ENCODE data around the gene CPA1. TPM values are rescaled to one million over a fixed set of nuclear protein-coding genes. Genes with fewer than 3 reads are reported as not detected.

CPA1 gene
- total RNA-seq = not detected

DNA sequence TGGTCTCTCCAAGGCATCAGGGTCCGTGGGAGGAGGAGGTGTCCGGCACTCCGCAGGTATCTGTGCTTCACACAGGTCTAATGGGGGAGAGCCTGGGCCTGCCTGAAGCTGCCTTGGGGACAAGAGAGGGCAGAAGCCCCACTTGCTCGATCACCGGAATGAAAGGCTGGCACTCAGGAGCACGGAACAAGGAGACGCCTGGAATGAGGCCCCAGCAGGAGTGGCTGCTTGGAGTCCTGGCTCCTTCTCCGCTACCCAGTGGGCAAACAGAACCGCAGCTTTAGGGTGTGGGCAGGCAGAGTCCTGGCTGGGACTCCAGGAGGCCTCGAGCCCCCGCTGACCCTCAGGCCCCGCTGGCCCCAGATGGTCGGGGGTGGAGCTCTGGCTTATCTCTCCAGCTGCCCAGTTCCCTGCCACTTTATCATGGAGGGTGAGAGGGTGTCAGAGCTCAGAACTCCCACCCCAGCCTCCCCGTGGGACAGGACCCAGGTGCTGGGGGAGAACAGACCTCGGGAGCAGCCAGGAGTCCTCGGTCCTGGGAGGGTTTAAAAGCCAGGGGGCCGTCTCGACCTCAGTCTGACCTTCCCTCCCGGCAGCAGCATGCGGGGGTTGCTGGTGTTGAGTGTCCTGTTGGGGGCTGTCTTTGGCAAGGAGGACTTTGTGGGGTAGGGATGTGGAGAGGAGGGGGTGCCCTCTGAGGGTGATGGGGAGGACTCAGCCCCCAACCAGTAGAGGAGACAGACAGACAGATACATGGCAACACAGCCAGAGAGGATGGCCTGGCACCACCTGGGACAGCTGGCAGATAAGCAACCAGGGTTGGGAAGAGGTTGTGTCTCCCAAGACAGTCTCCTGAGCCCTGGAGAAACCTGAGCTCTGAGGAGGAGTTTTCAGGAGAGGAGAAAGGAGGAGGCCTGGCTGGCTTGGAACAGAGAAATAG lies at the start of gene CPA1:
Gene CPA1 (plus strand): TSS at position 574 of the 940 bp plus-strand sequence. CDS start 27 bp downstream, at position 601.
- ChIA-PET POLR2A (no interaction called here), CTCF (no interaction called here)
- ATAC-seq (no peak), DNase-seq (no peak)
- no peak within 1 kb of the TSS for H3K4me3 Mint-ChIP-seq
- peaks cover 3% of the 10 kb centered on the region for H3K9me3 Mint-ChIP-seq (ENCODE audit: insufficient read depth)
- no peaks in the 10 kb centered on the region for H3K27me3 Mint-ChIP-seq (ENCODE audit: low read depth)
- peaks cover 2% of the 10 kb centered on the region for H3K36me3 Mint-ChIP-seq (ENCODE audit: low read depth)
- no peak within 1 kb of the TSS for H3K27ac Mint-ChIP-seq
- no peaks in the 10 kb centered on the region for H3K4me1 Mint-ChIP-seq (ENCODE audit: low read depth)

DNA sequence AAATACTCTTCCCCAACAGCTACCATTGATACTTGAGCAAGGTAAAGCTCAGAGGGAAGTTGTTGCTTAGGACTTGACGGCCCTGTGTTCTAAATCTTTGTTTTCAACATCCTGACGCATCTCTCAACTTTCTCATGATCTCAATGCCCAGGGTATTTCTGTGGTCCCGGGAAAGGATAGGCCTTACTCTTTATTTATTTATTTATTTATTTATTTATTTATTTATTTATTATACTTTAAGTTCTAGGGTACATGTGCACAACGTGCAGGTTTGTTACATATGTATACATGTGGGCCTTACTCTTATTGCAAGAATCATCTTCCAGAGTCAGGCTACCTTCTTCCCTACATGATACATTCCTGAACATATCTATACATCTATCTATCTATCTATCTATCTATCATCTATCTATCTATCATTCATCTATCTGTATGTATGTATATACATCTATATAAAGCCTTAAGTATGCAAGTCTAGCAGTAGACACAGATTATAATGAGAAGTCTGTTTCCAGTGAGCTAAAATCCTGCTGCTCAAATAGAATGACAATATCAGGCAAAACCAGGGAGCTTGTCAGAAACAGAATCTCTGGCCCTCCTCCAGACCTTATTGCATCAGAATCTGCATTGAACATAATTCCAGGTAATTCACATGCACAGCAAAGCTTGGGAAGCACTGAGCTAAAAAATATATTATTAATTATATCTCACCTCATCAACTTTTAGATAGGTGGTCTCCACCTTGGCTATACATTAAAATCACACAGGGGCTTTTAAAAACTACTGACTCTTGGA lies 47.8 kb upstream of the CPA1 start:
- Mint-ChIP-seq H3K4me3 (no peak overlapping the region), H3K27me3 (ENCODE audit: low read depth) (peaks cover 4% of the 10 kb centered on the region), H3K9me3 (ENCODE audit: insufficient read depth) (no peaks in the 10 kb centered on the region), H3K36me3 (ENCODE audit: low read depth) (no peaks in the 10 kb centered on the region), H3K27ac (no peak overlapping the region), H3K4me1 (ENCODE audit: low read depth) (no peaks in the 10 kb centered on the region)
- ChIA-PET CTCF (no interaction called here), POLR2A (no interaction called here)
- ATAC-seq = no peak
- no peak for DNase-seq

DNA sequence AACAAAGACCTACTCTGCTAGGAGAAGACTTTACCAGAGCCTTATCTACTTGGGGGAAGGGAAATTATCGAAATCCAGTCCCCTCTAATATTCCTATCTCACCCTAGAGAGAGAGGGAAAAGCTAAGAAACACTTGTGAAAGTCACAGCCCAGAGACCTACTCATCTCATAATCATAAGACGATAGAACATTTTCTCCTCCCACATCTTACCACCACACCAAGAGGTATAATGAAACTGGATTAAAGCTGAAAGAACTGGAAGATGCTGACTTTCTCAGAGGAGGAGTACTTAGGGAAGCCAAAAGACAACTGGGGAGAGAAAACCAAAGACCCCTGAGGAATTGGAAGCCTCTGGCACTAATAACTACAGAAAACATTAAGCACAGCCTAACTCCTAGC lies 46.5 kb upstream of the CPA1 start:
- DNase-seq = no peak
- POLR2A ChIA-PET = no interaction called here

DNA sequence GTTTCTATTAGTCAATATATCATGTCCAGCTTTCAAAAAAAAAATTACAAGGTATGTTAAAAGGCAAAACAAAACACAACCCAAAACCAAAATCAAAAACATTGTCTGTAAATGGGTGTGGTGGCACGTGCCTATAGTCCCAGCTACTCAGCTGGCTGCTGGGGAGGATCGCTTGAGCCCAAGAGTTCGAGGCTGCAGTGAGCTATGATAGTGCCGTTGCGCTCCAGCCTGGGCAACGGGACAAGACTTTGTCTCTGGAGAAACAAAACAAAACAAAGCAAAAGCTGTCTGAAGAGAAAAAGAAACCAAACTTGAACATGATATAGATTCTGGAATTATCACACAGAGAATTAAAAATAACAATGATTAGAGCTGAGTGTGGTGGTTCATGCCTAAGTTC lies 46.0 kb upstream of the CPA1 start:
- Mint-ChIP-seq H3K4me3 (no peak overlapping the region), H3K36me3 (ENCODE audit: low read depth) (no peaks in the 10 kb centered on the region), H3K9me3 (ENCODE audit: insufficient read depth) (no peaks in the 10 kb centered on the region), H3K4me1 (ENCODE audit: low read depth) (no peaks in the 10 kb centered on the region), H3K27me3 (ENCODE audit: low read depth) (peaks cover 4% of the 10 kb centered on the region), H3K27ac (no peak overlapping the region)
- ChIA-PET CTCF (interaction anchor here (0.5 kb wide), 1 partner anchor 249 kb away, joined by 3 read pairs; no protein-coding TSS in a partner anchor), POLR2A (no interaction called here)
- no peak for ATAC-seq
- DNase-seq = no peak

More for the DNA sequence above, 46.5 kb upstream of the CPA1 start:
- Mint-ChIP-seq H3K4me3 (no peak overlapping the region), H3K27ac (no peak overlapping the region), H3K9me3 (ENCODE audit: insufficient read depth) (no peaks in the 10 kb centered on the region), H3K36me3 (ENCODE audit: low read depth) (no peaks in the 10 kb centered on the region), H3K27me3 (ENCODE audit: low read depth) (peaks cover 4% of the 10 kb centered on the region), H3K4me1 (ENCODE audit: low read depth) (no peaks in the 10 kb centered on the region)
- CTCF ChIA-PET = no interaction called here
- no peak for ATAC-seq

DNA sequence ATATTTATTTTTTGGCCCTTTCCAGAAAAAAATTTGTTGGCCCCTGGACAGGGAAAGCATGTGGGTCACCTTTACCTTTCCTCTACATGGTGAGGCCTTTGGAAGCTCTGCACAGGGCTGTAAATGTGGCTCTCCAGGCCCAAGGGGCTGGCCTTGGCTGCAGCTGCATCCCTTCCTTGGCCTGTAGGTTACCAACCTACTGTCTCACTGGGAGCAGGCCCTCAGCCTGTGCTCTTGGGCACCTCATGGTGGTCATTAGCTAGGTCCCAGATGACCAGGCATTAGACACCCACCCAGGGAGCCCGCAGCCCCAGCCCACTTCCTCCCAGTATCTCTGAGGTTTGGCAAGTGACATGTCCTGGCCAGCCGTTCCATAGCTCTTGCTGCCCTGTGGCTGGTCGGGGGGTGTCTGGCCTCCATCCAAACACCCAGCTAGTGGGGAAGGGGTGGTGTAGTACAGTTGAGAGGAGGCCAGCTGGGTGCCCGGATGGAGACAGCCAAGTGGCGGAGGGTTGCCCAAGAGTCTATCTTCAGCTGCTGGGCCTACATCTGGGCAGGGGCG lies 42.8 kb upstream of the CPA1 start:
- peaks cover 4% of the 10 kb centered on the region for H3K27me3 Mint-ChIP-seq (ENCODE audit: low read depth)
- DNase-seq = no peak

DNA sequence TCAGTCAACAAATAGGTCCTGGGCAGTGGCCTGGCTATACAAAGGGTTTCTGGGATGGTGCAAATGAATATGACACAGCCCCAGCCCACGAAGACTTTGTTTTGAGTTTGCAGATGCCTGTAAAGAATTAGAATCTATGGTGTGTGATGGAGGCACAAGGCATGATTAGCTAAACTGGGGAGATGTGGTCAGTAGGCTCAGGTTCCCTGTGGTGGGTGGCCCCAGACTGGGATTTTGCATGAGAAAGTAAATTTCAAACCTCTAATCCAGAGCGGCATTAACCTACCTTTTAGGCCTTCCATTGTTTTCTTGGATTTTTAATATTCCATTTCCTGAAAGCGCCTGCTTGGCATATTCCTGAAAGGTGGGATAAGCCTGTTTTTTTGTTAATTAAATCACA lies 42.1 kb upstream of the CPA1 start:
- Mint-ChIP-seq H3K4me1 (ENCODE audit: low read depth) (no peaks in the 10 kb centered on the region), H3K27ac (no peak overlapping the region), H3K9me3 (ENCODE audit: insufficient read depth) (no peaks in the 10 kb centered on the region), H3K27me3 (ENCODE audit: low read depth) (peaks cover 4% of the 10 kb centered on the region), H3K36me3 (ENCODE audit: low read depth) (no peaks in the 10 kb centered on the region), H3K4me3 (no peak overlapping the region)
- CTCF ChIA-PET = no interaction called here
- DNase-seq (no peak), ATAC-seq (no peak)
- POLR2A ChIA-PET = no interaction called here

More for the DNA sequence above, 42.8 kb upstream of the CPA1 start:
- POLR2A ChIA-PET = interaction anchor here (0.6 kb wide), 1 partner anchor 1682 kb away, joined by 3 read pairs; no protein-coding TSS in a partner anchor
- no peaks in the 10 kb centered on the region for H3K36me3 Mint-ChIP-seq (ENCODE audit: low read depth)
- no peak for ATAC-seq
- H3K4me1 Mint-ChIP-seq (ENCODE audit: low read depth) = no peaks in the 10 kb centered on the region
- no peaks in the 10 kb centered on the region for H3K9me3 Mint-ChIP-seq (ENCODE audit: insufficient read depth)
- CTCF ChIA-PET = no interaction called here
- no peak overlapping the region for H3K4me3 Mint-ChIP-seq
- no peak overlapping the region for H3K27ac Mint-ChIP-seq

DNA sequence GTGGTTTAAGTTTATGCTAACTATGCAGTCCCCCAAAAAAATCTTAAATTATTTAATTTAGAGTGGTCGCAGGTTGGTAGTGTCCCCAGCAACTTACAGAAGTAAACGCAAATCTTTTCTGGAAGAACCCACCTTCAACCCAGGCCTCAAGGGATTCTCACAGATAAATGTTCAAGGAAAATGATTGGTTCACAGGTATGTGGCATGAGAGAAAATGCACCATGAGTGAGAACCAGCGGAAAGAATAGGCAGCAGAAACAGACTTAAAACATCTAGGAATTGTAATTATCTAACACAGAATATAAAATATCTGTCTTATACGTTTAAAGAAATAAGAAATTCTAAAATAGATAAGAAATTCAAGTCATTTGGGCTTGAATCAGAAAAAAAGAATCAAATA lies 38.4 kb upstream of the CPA1 start:
- POLR2A ChIA-PET = no interaction called here
- Mint-ChIP-seq H3K27me3 (ENCODE audit: low read depth) (no peaks in the 10 kb centered on the region), H3K4me1 (ENCODE audit: low read depth) (no peaks in the 10 kb centered on the region), H3K9me3 (ENCODE audit: insufficient read depth) (no peaks in the 10 kb centered on the region), H3K4me3 (no peak overlapping the region), H3K36me3 (ENCODE audit: low read depth) (no peaks in the 10 kb centered on the region), H3K27ac (no peak overlapping the region)
- CTCF ChIA-PET = no interaction called here
- ATAC-seq (no peak), DNase-seq (no peak)

DNA sequence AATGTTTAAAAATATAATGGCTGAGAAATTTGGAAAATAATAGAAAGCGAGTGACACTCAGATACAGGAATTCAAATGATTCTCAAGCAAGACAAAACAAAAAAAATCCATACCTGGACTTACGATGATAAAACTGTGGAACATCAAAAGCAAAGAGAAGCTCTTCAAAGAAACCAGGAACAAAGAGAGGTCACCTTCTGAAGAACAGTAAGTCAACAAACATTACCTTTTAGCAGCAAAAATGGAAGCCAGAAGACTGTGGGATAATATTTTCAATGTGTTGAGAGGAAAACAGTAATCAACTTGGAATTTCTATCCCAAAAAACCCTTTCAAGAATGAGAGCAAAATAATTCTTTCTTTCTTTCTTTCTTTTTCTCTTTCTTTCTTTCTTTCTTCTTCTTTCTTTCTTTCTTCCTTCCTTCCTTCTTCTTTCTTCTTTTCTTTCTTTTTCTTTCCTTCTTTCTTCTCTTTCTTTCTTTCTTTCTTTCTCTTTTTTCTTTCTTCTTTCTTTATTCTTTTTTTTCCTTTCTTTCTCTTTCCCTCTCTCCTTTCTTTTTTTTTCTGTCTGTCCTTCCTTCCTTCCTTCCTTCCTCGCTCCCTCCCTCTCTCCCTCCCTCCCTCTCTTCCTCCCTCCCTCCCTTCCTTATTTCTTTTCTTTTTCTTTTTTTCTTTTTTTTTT lies 37.5 kb upstream of the CPA1 start:
- Mint-ChIP-seq H3K27me3 (ENCODE audit: low read depth) (no peaks in the 10 kb centered on the region), H3K4me1 (ENCODE audit: low read depth) (no peaks in the 10 kb centered on the region), H3K36me3 (ENCODE audit: low read depth) (no peaks in the 10 kb centered on the region), H3K9me3 (ENCODE audit: insufficient read depth) (no peaks in the 10 kb centered on the region), H3K27ac (no peak overlapping the region), H3K4me3 (no peak overlapping the region)
- no peak for ATAC-seq
- DNase-seq = no peak
- CTCF ChIA-PET = no interaction called here
- POLR2A ChIA-PET = no interaction called here

DNA sequence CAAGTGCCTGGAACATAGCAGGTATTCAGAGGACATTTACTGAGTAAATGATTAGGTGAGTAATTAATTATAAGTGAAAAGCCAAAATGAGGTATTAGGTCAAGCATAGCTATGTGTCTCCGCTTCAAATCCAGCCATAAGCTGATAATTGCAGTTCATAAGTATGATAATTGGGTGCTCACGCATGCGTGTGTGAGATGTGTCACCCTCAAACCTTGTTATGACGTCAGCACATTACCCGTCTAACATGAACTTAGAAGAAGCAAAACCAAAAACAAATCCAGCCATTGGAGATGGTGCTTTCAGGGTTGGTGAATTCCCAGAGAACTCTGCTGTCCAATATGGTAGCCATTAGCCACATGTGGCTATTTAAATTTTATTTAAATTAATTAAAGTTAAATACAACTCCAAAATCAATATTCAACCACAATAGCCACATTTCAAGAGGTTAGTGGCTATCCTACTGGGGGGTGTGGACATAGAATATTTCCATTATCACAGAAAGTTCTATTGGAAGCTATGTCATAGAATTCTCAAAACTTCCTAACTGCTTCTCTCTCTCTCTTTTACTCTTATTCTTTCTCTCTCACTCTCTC lies 35.9 kb upstream of the CPA1 start, which contains the start of gene CPA5:
Gene CPA5 (plus strand): TSS at position 546 of the 596 bp plus-strand sequence. CDS start 1,670 bp downstream, outside the sequence.
- ChIA-PET POLR2A (no interaction called here), CTCF (no interaction called here)
- Mint-ChIP-seq H3K9me3 (ENCODE audit: insufficient read depth) (no peaks in the 10 kb centered on the region), H3K4me1 (ENCODE audit: low read depth) (no peaks in the 10 kb centered on the region), H3K36me3 (ENCODE audit: low read depth) (no peaks in the 10 kb centered on the region), H3K27me3 (ENCODE audit: low read depth) (no peaks in the 10 kb centered on the region), H3K27ac (no peak within 1 kb of the TSS), H3K4me3 (no peak within 1 kb of the TSS)
- no peak for DNase-seq
- ATAC-seq = no peak

DNA sequence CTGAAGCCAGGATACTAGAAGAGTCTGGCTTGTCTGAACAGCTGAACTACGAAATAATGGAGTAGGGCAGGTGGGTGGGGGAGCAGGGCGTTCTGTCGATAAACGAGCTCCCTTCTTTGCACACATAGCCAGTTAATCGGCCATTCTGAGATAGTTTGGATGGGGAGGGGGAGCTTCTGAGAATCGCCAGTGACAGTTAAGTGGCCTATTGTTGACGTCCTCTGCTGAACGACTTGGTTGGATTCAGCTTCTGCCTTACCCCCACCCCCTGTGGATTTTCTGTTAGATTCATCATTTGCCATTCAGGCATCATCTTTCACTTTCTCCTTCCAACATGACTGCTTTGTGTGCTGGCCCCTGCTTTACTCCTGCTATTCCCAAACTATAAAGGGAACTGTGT lies 35.2 kb upstream of the CPA1 start:
- H3K36me3 Mint-ChIP-seq (ENCODE audit: low read depth) = no peaks in the 10 kb centered on the region
- no peaks in the 10 kb centered on the region for H3K9me3 Mint-ChIP-seq (ENCODE audit: insufficient read depth)
- peaks cover 4% of the 10 kb centered on the region for H3K4me1 Mint-ChIP-seq (ENCODE audit: low read depth)
- no peak overlapping the region for H3K27ac Mint-ChIP-seq
- POLR2A ChIA-PET = no interaction called here
- no peak for DNase-seq
- no peaks in the 10 kb centered on the region for H3K27me3 Mint-ChIP-seq (ENCODE audit: low read depth)
- H3K4me3 Mint-ChIP-seq = no peak overlapping the region
- CTCF ChIA-PET = no interaction called here
- no peak for ATAC-seq

DNA sequence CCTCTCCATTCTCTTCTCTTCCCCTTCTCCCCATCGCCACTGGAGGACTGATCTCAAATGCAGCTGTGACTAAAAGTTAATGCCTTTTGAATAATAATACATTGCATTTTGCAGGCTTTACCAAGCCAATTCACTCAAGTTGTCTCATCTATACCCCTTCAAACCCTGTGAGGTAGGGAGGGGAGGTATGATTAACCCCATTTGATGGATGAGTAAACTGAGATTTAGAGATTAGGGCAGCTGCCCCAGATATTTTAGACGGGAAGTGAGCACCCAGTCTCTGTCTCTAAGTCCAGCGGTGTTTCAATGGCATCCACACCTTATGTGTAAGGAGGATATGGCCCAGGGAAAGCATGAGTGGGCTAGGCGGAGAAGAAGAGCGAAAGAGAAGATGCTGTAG lies 34.6 kb upstream of the CPA1 start:
- H3K27ac Mint-ChIP-seq = no peak overlapping the region
- POLR2A ChIA-PET = no interaction called here
- no peaks in the 10 kb centered on the region for H3K27me3 Mint-ChIP-seq (ENCODE audit: low read depth)
- H3K4me3 Mint-ChIP-seq = no peak overlapping the region
- H3K4me1 Mint-ChIP-seq (ENCODE audit: low read depth) = peaks cover 5% of the 10 kb centered on the region
- DNase-seq = no peak
- no peaks in the 10 kb centered on the region for H3K9me3 Mint-ChIP-seq (ENCODE audit: insufficient read depth)
- CTCF ChIA-PET = no interaction called here
- no peaks in the 10 kb centered on the region for H3K36me3 Mint-ChIP-seq (ENCODE audit: low read depth)
- no peak for ATAC-seq
